Right lobe of liver (tissue), 6 donors: ENCODE measurements around the gene GNB1L. TPM values are rescaled to one million over a fixed set of nuclear protein-coding genes. Genes with fewer than 3 reads are reported as not detected.
A peak's percentile ranks its signal among the peaks of the same experiment; 100 is the strongest.

Experiments
- ATAC-seq, 4 donors: fragments of 200-7000 bp; cut with Tn5 transposase; one replicate each; pipeline ENCODE4 v1.9.1; 2020; ENCODE audit warnings: mild to moderate bottlenecking in 4 of 4, moderate library complexity in 4 of 4
- DNase-seq, 3 donors: peaks; one replicate each; pipeline ENCODE4 v3.0.0-alpha.2; 2020
- H3K27ac ChIP-seq, 3 donors: fragments of 200-600 bp; one replicate each; pipeline ENCODE4 v1.8.0; 2022
- H3K27me3 ChIP-seq, 2 donors: fragments of 200-600 bp; one replicate each; pipeline ENCODE4 v1.8.0; 2022
- H3K36me3 ChIP-seq, 4 donors: fragments of 200-600 bp; sonication (generic) in 1 of 4; one replicate each; pipeline versions ENCODE4 v1.5.1 to v1.8.0; 2017 to 2022; ENCODE audit warnings: control low read depth in 1 of 4
- H3K4me1 ChIP-seq, 4 donors: fragments of 200-600 bp; sonication (generic) in 1 of 4; one replicate each; pipeline versions ENCODE4 v1.5.1 to v1.8.0; 2017 to 2022; ENCODE audit warnings: control low read depth in 1 of 4
- H3K4me3 ChIP-seq, 3 donors: fragments of 200-600 bp; one replicate each; pipeline ENCODE4 v1.8.0; 2022
- H3K9me3 ChIP-seq, 4 donors: fragments of 200-600 bp; sonication (generic) in 1 of 4; one replicate each; pipeline versions ENCODE4 v1.5.1 to v1.8.0; 2017 to 2022; ENCODE audit warnings: control low read depth in 1 of 4
- CTCF ChIP-seq, 4 donors: fragments of 200-600 bp in 3 of 4; fragments of 450-650 bp in 1 of 4; IDR thresholded peaks; one replicate each; pipeline versions ENCODE4 v1.5.1 to v1.8.0; 2016 to 2022; ENCODE audit warnings: antibody characterized with exemption in 4 of 4, mild to moderate bottlenecking in 2 of 4
- POLR2A ChIP-seq: fragments of 450-650 bp; IDR thresholded peaks from one replicate; pipeline ENCODE4 v1.6.1; 2017; ENCODE audit warnings: antibody characterized with exemption, mild to moderate bottlenecking
- WGBS: methylation state at CpG from one replicate; pipeline ENCODE4 v1.1.6; 2018; ENCODE audit warnings: low coverage, low lambda C conversion rate; ENCODE audit not compliant: insufficient coverage; ENCODE audit errors: missing lambda C conversion rate; 5-methylcytosine and 5-hydroxymethylcytosine counted together
- intact Hi-C, 2 donors: fragments of 100-400 bp; cut with DNase I; formaldehyde crosslinking; loops; one replicate each; pipeline versions ENCODE4 v1.11.2 to v1.14.1; 2022
- total RNA-seq, 6 experiments: library from RNA; depleted of rRNA in 2 of 6; stranded (reverse); fragments of >200 nt in 2 of 6; fragmentation: NEBNext Ultra II Directional in 3 of 6; extraction: Animal tissue kit (Norgen Biotek cat#: 25700) in 3 of 6; gene quantifications; one replicate each; pipeline versions ENCODE4 v1.1.0 to v1.2.4, GENCODE V29; 2016 to 2023
- donor health status: DM: no; HTN: yes; CAD: no.
- donor health status: DM: no; HTN: no; CAD: no.
- donor health status: DM: no; HTN: no; CAD: no.
- donor health status: DM: no; HTN: yes; CAD: no.
- donor health status: DM: no; HTN: yes; CAD: no.

Gene GNB1L
- total RNA-seq, 6 experiments from 2014 or later = 1.4 to 3.2 (median 2.7) TPM

DNA sequence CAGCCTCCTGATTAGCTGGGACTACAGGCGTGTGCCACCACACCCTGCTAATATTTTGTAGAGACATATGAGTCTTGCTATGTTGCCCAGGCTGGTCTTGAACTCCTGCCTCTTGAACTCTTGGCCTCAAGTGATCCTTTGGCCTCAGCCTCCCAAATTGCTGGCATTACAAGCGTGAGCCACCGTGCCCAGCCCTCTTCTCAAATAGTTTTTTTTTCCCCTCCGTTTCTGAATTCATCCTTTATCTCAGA, 82.3 kb downstream of the GNB1L start:
- Histone ChIP-seq H3K36me3 (no peaks in the 10 kb centered on the region), H3K27ac (no peak overlapping the region), H3K4me1 (peaks cover 0 to 7% (median 0%) of the 10 kb centered on the region in 4 donors), H3K4me3 (no peak overlapping the region), H3K9me3 (no peaks in the 10 kb centered on the region), H3K27me3 (peaks cover 0 to 9% of the 10 kb centered on the region in 2 donors)
- TF ChIP-seq POLR2A = no peak
- no peak for TF ChIP-seq CTCF (IDR thresholded peaks at IDR 0.05)
- intact Hi-C loops = no loop called here
- ATAC-seq = no peak
- 54% methylated on average over 3 of the region's 4 CpGs for WGBS
- DNase-seq = peak in 1 of 3 donors; percentile 1

DNA sequence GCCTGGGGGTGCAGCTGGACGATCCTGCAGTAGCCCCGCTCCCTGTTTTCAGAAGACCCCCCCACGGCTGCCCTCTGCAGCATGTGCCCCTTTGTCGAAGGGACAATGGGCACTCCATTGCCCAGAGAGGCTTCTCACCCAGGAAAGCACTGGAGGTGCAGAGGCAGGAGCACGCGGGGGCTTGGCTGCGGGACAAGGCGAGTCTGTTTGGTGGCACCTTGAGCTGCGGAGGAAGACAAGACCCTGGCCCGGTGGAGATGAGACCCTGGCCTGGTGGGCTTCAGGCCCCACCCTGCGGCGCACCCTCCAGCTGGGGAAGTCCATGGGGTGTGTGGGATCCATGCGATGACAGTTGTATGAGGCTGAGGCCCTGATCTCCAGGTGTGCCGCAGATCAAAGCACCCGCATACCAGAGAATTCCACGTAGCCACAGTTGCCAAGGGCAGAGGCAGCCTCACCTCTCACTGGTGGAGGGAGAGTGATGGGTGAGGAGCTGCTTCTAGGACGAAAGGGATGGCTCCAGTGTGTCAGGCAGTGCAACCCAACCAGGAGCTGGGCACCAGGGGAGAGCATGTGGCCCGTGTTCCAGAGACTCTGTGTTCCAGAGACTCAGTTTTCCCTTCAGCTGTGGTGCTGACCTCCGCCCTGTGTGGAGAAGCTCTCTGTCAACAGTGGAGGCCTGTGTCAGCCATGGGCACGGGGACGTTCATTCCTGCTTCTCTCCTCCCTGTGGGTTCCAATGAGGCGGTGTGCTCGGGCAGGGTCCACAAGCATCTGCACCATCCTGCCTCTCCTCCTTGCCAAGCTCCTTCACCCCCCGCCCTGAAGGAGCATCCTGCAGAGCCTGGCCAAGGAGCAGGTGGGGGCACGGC, 84.1 kb downstream of the GNB1L start:
- peaks cover 0 to 12% of the 10 kb centered on the region in 2 donors for H3K27me3 ChIP-seq
- no peak for ATAC-seq
- no peaks in the 10 kb centered on the region for H3K9me3 ChIP-seq
- H3K4me3 ChIP-seq = no peak overlapping the region
- intact Hi-C loops = no loop called here
- H3K4me1 ChIP-seq = peaks cover 0 to 15% (median 0%) of the 10 kb centered on the region in 4 donors
- H3K36me3 ChIP-seq = no peaks in the 10 kb centered on the region
- peak in 1 of 3 donors; percentile 44 for DNase-seq
- 19% methylated on average over 3 of the region's 25 CpGs for WGBS
- no peak for TF ChIP-seq CTCF (IDR thresholded peaks at IDR 0.05)
- no peak for TF ChIP-seq POLR2A
- no peak overlapping the region for H3K27ac ChIP-seq

DNA sequence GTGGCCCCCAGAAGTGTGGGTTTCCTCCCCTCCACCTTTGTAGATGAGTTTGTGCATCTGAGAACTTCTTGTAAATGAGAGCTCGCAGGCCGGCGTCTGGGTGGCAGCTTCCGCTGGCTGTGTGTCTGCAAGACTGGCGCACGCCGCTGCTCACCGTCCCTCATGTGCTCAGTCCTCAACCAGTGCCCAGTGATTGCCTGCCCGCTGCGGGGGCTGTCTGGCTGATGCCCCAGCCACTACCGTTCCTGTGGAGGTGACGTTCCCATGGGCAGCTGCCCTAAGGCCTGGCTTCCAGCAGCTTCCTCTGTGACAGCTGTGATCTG, 85.3 kb downstream of the GNB1L start:
- Histone ChIP-seq H3K27ac (no peak overlapping the region), H3K4me3 (no peak overlapping the region), H3K36me3 (no peaks in the 10 kb centered on the region), H3K9me3 (no peaks in the 10 kb centered on the region), H3K27me3 (peaks cover 0 to 12% of the 10 kb centered on the region in 2 donors), H3K4me1 (peaks cover 0 to 15% (median 0%) of the 10 kb centered on the region in 4 donors)
- ATAC-seq (no peak), DNase-seq (peak in 2 of 3 donors; percentile 16 to 41)
- TF ChIP-seq POLR2A = no peak
- 95% methylated on average over 9 of the region's 12 CpGs for WGBS
- intact Hi-C loops = no loop called here

DNA sequence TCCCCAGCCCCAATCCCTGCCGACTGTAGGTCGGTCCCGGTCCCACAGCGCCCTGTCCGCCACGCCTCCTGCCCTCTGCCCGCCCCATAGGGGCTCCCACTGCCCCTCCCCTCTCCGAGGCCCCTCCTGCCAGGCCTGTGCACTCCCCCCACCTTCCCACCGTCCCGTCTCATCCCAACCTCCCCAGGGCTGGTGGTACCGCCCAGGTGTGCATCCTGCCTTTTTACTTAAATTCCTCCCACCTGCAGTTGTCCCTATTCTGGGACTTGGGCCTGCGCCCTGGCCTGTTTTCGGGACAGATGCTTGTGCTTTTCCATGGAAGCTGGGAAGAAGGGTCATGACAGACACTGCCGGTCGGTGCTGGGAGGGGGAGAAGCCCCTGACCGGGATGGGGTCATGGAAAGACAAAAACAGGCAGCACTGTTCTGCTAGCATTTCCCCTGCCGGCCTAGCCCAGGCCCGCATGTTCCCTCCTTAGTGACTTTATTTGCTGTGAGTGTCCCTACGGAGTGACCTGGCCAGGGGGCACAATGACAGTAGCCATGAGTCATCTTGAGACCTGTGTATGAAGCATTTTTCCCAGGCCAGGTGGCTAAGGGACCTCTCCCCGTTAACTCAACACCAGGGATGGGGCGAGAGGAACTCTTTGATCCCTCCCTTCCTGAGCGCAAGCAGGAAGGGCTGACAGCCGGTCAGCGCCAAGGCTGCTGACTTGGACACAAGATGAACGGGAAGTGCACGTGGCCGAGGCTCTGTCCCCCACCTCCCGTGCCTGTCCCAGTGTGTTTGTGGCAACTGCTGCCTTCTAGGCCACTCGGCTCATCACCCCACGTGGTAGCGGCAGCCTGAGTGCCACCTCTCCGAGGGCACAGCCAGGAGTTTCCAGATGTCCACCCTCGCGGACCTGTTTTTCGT, 87.0 kb downstream of the GNB1L start:
- peaks cover 0 to 12% of the 10 kb centered on the region in 2 donors for H3K27me3 ChIP-seq
- DNase-seq (peak in 2 of 3 donors; percentile 49 to 72), ATAC-seq (peak; percentile 40 to 49 (median 46))
- H3K4me3 ChIP-seq = peak overlapping the region; percentile 23 to 38 (median 29)
- H3K36me3 ChIP-seq = no peaks in the 10 kb centered on the region
- peaks cover 0 to 15% (median 0%) of the 10 kb centered on the region in 4 donors for H3K4me1 ChIP-seq
- H3K9me3 ChIP-seq = no peaks in the 10 kb centered on the region
- 14% methylated on average over 19 of the region's 35 CpGs for WGBS
- no peak for TF ChIP-seq POLR2A
- TF ChIP-seq CTCF (IDR thresholded peaks at IDR 0.05) = peak in 1 of 4 donors; percentile 1
- intact Hi-C loops = no loop called here
- no peak overlapping the region for H3K27ac ChIP-seq
